Putamen (tissue), 1 donor: ENCODE data around the gene PET100.
"Not testable (repeated sequence)": the region's sequence is repeated elsewhere in the genome, so short reads cannot be mapped to it uniquely, and the experiment has no call there.

Experiments
- DNase-seq: peaks from one replicate; pipeline ENCODE4 v3.0.0-alpha.2; 2016; ENCODE audit warnings: low spot score

The PET100 gene

GRCh38 chr19:7633698-7634097 is 4.1 kb downstream of the PET100 start, which contains the start of gene PCP2:
PCP2 (minus strand) TSS chr19:7633719; CDS start chr19:7633457, 262 bp downstream.
- no peak for DNase-seq

- no peak for DNase-seq
Observed at GRCh38 chr19:7635670-7636069, 6.1 kb downstream of the PET100 start.

GRCh38 chr19:7636317-7636690 is 6.7 kb downstream of the PET100 start:
- DNase-seq, result no peak

GRCh38 chr19:7636691-7637373 is 7.2 kb downstream of the PET100 start, which contains the start of gene STXBP2:
STXBP2 (plus strand) TSS chr19:7637110; CDS start chr19:7637150, 40 bp downstream.
- DNase-seq, result no peak

GRCh38 chr19:7637374-7638256 is 8.0 kb downstream of the PET100 start:
- DNase-seq, result no peak

- DNase-seq, result no peak
Observed at GRCh38 chr19:7638802-7639465, 9.3 kb downstream of the PET100 start.

- no peak for DNase-seq
Observed at GRCh38 chr19:7639863-7640348, 10.3 kb downstream of the PET100 start.

- no peak for DNase-seq
Observed at GRCh38 chr19:7640803-7641202, 11.2 kb downstream of the PET100 start.

- no peak for DNase-seq
Observed at GRCh38 chr19:7641290-7642276, 12.0 kb downstream of the PET100 start.

- no peak for DNase-seq
Observed at GRCh38 chr19:7642295-7643030, 12.9 kb downstream of the PET100 start.

- no peak for DNase-seq
Observed at GRCh38 chr19:7643031-7643415, 13.4 kb downstream of the PET100 start.

GRCh38 chr19:7643629-7644549 is 14.3 kb downstream of the PET100 start:
- not testable (repeated sequence) for DNase-seq

- DNase-seq, result no peak
Observed at GRCh38 chr19:7644550-7644877, 14.9 kb downstream of the PET100 start.

GRCh38 chr19:7645163-7645562 is 15.6 kb downstream of the PET100 start:
- no peak for DNase-seq

GRCh38 chr19:7645656-7646425 is 16.2 kb downstream of the PET100 start:
- DNase-seq, result no peak

- no peak for DNase-seq
Observed at GRCh38 chr19:7646426-7646700, 16.8 kb downstream of the PET100 start.

- no peak for DNase-seq
Observed at GRCh38 chr19:7647156-7647555, 17.6 kb downstream of the PET100 start.

- no peak for DNase-seq
Observed at GRCh38 chr19:7648265-7649014, 18.8 kb downstream of the PET100 start.
